ENCODE data around the gene ASPN.

GRCh38 chr9:92503156-92503555 lies 20.9 kb upstream of the ASPN start:
- TF ChIP-seq ZNF274 (IDR thresholded peaks at IDR 0.05; ENCODE audit: low read depth, low read length) = no peak
- TF ChIP-seq SUZ12 (IDR thresholded peaks at IDR 0.05; ENCODE audit: extremely low read depth, insufficient read depth, insufficient read length) = no peak

All from NT2/D1 (cell line).